Measurements from ENCODE around the gene C19orf81.
A peak's percentile ranks its signal among the peaks of the same experiment; 100 is the strongest.
"Not testable (repeated sequence)": the region's sequence is repeated elsewhere in the genome, so short reads cannot be mapped to it uniquely, and the experiment has no call there.

C19orf81 gene

DNA sequence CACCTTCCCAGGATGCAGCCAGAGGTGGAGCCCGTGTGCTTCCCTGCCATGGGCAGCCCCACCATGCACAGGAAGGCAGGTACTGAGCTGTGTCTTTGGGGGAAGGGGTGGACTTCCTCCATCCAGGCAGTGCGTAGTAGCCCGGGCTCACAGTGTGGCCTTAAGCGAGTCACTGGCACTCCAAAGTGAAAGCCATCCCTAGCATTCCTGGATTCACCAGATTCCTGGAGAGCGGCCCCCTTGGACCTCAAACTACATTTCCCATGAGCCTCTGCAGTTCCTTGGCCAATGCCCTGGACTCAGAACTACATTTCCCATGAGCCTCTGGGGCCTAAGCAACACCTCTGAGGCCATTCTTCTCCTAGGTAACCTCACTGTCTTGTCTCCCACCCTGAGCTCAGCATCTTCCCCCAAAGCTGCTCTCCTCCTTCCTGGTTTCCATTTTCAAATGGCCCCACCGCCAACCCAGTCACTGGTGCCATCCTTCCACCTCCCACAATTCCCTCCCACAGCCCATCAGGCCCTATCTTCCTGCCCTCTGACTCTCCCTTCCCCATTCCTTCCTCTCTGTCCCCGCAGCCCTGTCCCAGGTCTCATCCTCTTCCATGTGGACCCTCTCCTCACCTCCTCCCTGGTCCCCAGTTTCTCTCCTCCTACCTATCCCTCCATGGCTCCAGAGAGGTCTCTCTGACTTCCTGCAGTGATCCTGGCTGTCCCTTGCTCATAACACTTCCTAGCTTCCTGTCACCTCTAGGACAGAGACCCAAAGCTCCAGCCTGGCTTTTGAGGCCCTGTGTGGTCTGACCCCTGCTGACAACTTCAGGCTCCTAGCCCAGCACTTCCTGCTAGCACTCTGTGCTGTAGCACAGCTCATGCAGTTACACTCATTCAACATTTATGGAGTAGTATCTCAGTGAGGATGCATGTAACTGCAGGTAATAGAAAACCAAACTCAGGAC is at the start of gene C19orf81:
TSS of gene C19orf81 (plus strand) at position 13 of the 959 bp plus-strand sequence. CDS start at position 13, 0 bp downstream.
- Histone ChIP-seq H3K27ac (ENCODE audit: low read length) (no peak within 1 kb of the TSS), H3K4me3 (ENCODE audit: low read length) (peak within 1 kb of the TSS; percentile 26), H3K36me3 (ENCODE audit: control insufficient read depth, low read depth, low read length) (no peaks in the 10 kb centered on the region), H3K27me3 (ENCODE audit: control insufficient read depth, insufficient read depth, low read length) (peaks cover 18% of the 10 kb centered on the region), H3K4me1 (ENCODE audit: control insufficient read depth, low read depth, low read length) (peaks cover 10% of the 10 kb centered on the region), H3K9ac (ENCODE audit: low read length) (no peak within 1 kb of the TSS), H3K9me3 (ENCODE audit: control insufficient read depth, low read depth, low read length) (no peaks in the 10 kb centered on the region)

DNA sequence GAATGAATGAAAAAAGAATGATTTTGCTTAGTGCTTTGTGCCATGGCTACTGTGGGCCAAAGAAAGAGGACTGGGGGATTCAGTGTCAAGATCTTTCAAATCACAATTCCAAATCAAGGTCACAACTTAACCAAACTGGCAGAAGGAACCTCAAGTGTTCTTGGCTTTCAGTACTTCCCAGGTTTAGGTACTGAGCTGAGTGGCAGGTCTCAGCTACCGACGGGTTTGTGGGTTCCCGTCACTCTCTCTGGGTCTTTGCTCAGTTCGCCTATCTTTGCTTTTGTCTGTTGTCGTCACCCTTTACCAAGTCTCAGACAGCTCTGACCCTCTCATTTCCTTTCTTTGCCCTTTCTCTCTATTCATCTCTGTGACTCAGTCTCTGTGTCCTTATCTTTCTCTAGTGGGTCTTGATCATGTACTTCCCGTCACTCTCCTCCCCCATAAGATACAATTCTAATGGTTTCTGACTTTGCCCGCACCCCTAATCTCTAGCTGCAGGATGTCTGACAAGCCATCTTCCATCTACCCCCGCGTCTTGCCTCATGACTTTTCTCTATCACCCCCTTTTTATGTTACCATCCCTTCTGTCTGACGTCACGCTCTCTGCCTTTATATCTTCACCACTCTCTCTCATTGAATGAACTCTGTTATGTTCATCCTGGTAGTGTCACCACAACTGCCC is 47.7 kb upstream of the C19orf81 start:
- H3K9ac ChIP-seq (ENCODE audit: low read length) = no peak overlapping the region
- no peaks in the 10 kb centered on the region for H3K9me3 ChIP-seq (ENCODE audit: control insufficient read depth, low read depth, low read length)
- H3K27me3 ChIP-seq (ENCODE audit: control insufficient read depth, insufficient read depth, low read length) = peaks cover 37% of the 10 kb centered on the region
- no peak overlapping the region for H3K4me3 ChIP-seq (ENCODE audit: low read length)
- no peaks in the 10 kb centered on the region for H3K4me1 ChIP-seq (ENCODE audit: control insufficient read depth, low read depth, low read length)
- no peak overlapping the region for H3K27ac ChIP-seq (ENCODE audit: low read length)
- no peaks in the 10 kb centered on the region for H3K36me3 ChIP-seq (ENCODE audit: control insufficient read depth, low read depth, low read length)

DNA sequence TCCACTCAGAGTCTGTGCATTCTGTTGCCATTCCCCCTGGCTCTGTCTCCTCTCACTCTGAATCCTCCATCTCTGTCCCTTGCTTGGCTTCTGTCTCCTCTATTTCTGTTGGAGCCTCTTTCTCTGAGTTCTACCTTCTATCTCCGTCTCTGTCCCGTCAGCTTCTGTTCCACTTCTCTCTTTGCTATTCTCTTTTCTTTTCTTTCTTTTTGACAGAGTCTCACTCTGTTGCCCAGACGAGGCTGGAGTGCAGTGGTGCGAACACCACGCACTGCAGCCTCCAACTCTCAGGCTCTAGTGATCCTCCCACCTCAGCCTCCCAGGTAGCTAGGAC is 47.2 kb upstream of the C19orf81 start:
- no peaks in the 10 kb centered on the region for H3K4me1 ChIP-seq (ENCODE audit: control insufficient read depth, low read depth, low read length)
- H3K27me3 ChIP-seq (ENCODE audit: control insufficient read depth, insufficient read depth, low read length) = peaks cover 42% of the 10 kb centered on the region
- no peak overlapping the region for H3K4me3 ChIP-seq (ENCODE audit: low read length)

DNA sequence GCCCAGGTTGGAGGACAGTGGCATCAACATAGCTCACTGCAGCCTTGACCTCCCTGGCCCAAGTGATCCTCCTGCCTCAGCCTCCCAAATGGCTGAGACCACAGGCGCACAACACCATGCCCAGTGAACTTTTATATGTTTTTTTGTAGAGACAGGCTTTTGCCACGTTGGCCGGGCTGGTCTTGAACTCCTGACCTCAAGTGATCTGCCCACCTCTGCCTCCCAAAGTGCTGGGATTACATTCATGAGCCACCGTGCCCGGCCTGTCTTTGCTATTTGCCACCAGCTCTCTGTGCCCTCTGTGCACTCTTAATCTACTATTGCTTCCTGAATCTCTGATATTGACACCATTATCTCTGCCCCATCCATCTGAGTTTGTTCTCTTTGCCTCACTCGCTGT is 46.7 kb upstream of the C19orf81 start:
- no peak overlapping the region for H3K4me3 ChIP-seq (ENCODE audit: low read length)
- no peak overlapping the region for H3K27ac ChIP-seq (ENCODE audit: low read length)
- H3K9ac ChIP-seq (ENCODE audit: low read length) = no peak overlapping the region
- no peaks in the 10 kb centered on the region for H3K9me3 ChIP-seq (ENCODE audit: control insufficient read depth, low read depth, low read length)
- H3K36me3 ChIP-seq (ENCODE audit: control insufficient read depth, low read depth, low read length) = no peaks in the 10 kb centered on the region
- peaks cover 46% of the 10 kb centered on the region for H3K27me3 ChIP-seq (ENCODE audit: control insufficient read depth, insufficient read depth, low read length)
- H3K4me1 ChIP-seq (ENCODE audit: control insufficient read depth, low read depth, low read length) = no peaks in the 10 kb centered on the region

More for the DNA sequence above, 47.2 kb upstream of the C19orf81 start:
- no peak overlapping the region for H3K9ac ChIP-seq (ENCODE audit: low read length)
- H3K9me3 ChIP-seq (ENCODE audit: control insufficient read depth, low read depth, low read length) = no peaks in the 10 kb centered on the region
- H3K36me3 ChIP-seq (ENCODE audit: control insufficient read depth, low read depth, low read length) = no peaks in the 10 kb centered on the region
- no peak overlapping the region for H3K27ac ChIP-seq (ENCODE audit: low read length)

DNA sequence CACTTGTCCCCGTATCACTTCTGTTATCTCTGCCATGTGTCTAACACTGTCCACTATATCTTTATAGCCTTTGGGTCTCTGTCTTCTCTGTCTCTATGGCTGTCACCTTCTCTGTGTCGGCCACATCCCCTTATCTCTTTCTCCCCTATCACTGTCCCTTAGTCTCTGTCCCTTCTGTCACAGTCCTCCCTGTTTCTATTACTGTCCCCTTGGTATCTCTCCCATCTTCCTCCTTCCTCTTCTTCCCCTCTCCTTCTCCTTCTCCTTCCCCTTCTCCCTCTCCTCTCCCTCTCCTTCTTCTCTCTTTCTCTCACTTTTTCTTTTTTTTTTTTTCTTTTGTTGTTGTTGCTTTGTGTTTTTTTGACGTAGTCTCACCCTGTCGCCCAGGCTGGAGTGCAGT is 46.3 kb upstream of the C19orf81 start:
- Histone ChIP-seq H3K27ac (ENCODE audit: low read length) (no peak overlapping the region), H3K27me3 (ENCODE audit: control insufficient read depth, insufficient read depth, low read length) (peaks cover 50% of the 10 kb centered on the region), H3K4me1 (ENCODE audit: control insufficient read depth, low read depth, low read length) (no peaks in the 10 kb centered on the region), H3K36me3 (ENCODE audit: control insufficient read depth, low read depth, low read length) (no peaks in the 10 kb centered on the region), H3K9me3 (ENCODE audit: control insufficient read depth, low read depth, low read length) (no peaks in the 10 kb centered on the region), H3K9ac (ENCODE audit: low read length) (no peak overlapping the region), H3K4me3 (ENCODE audit: low read length) (no peak overlapping the region)

DNA sequence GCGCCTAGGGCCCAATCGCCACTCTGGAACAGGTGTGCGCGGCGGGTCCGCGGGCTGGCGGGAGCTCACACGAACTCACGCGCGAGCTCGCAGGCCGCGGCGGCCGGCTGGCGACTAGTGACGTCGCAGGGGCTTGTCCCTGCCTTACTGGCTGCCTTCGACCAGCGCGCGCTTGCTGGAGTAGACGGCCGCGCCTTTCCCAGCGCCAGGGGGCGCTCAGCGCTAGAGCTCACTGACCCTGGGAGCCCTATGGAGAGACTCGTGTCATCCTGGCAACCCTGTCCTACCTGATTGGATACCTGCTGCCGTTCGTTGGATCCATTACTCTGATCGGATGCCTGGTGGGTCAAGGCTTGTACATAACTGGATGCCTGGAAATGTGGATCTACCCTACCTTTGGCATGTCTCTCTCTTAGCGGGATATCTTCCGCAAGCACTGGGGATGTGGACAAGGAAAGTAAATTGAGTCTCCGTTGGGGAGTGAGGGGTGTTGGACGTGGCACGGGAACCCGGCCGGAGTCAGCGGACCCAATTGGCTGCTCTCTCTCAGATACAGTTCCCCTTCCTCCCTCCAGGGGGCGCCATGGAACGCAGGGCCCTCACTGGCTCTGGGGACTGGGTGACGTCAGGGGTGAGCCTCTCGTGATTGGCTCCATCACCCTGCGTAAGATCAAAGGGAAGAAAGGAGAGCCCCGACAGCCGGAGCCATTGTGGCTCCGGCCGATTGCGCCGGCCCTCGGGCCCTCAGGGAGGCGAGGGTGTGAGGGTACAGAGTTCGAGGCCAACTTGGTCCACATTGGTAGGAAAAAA is 44.8 kb upstream of the C19orf81 start:
- not testable (repeated sequence) for H3K4me1 ChIP-seq (ENCODE audit: control insufficient read depth, low read depth, low read length); H3K9me3 ChIP-seq (ENCODE audit: control insufficient read depth, low read depth, low read length); H3K4me3 ChIP-seq (ENCODE audit: low read length)

DNA sequence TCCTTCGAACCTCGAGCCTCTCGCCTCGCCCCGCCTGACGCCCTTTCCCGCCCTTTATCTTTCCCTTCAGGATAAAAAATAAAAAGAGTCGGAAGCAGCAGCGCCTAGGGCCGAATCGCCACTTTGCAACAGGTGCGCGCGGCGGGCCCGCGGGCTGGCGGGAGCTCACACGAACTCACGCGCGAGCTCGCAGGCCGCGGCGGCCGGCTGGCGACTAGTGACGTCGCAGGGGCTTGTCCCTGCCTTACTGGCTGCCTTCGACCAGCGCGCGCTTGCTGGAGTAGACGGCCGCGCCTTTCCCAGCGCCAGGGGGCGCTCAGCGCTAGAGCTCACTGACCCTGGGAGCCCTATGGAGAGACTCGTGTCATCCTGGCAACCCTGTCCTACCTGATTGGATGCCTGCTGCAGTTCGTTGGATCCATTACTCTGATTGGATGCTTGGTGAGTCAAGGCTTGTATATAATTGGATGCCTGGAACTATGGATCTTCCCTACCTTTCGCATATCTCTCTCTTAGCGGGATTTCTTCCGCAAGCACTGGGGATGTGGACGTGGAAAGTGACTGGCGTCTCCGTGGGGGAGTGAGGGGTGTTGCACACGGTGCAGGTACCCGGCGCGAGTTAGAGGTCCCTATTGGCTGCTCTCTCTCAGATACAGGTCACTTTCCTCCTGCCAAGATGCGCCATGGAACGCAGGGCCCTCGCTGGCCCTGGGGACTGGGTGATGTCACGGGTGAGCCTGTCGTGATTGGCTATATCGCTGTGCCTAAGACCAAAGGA is 43.0 kb upstream of the C19orf81 start:
- not testable (repeated sequence) for H3K4me3 ChIP-seq (ENCODE audit: low read length); H3K4me1 ChIP-seq (ENCODE audit: control insufficient read depth, low read depth, low read length); H3K36me3 ChIP-seq (ENCODE audit: control insufficient read depth, low read depth, low read length); H3K9ac ChIP-seq (ENCODE audit: low read length); H3K27ac ChIP-seq (ENCODE audit: low read length); H3K9me3 ChIP-seq (ENCODE audit: control insufficient read depth, low read depth, low read length)
- H3K27me3 ChIP-seq (ENCODE audit: control insufficient read depth, insufficient read depth, low read length) = peaks cover 48% of the 10 kb centered on the region

More for the DNA sequence above, 44.8 kb upstream of the C19orf81 start:
- not testable (repeated sequence) for H3K9ac ChIP-seq (ENCODE audit: low read length); H3K27ac ChIP-seq (ENCODE audit: low read length); H3K36me3 ChIP-seq (ENCODE audit: control insufficient read depth, low read depth, low read length)
- H3K27me3 ChIP-seq (ENCODE audit: control insufficient read depth, insufficient read depth, low read length) = peaks cover 50% of the 10 kb centered on the region

DNA sequence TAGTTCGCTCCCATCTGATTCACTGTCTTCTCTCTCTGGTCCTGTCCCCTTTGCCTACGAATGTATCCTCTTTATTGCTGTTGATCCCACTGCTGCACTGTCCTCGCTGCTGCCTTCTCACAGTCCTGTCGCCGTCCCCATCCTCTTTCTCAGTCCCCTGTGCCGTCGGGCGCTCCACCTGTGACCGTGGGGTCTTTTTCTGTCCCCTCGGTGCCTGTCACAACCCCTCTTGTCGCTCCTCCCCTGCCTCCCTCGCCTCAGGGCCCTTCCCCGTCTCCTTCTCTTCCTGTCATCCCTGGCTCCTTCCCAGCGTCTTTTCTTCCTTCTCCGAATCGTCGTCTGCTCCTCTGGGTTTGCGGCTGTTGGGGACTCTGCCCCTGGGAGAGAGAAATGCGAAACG is 41.9 kb upstream of the C19orf81 start:
- Histone ChIP-seq H3K27me3 (ENCODE audit: control insufficient read depth, insufficient read depth, low read length) (peaks cover 37% of the 10 kb centered on the region), H3K36me3 (ENCODE audit: control insufficient read depth, low read depth, low read length) (no peaks in the 10 kb centered on the region), H3K4me3 (ENCODE audit: low read length) (peak overlapping the region; percentile 44), H3K9ac (ENCODE audit: low read length) (no peak overlapping the region), H3K9me3 (ENCODE audit: control insufficient read depth, low read depth, low read length) (no peaks in the 10 kb centered on the region), H3K4me1 (ENCODE audit: control insufficient read depth, low read depth, low read length) (no peaks in the 10 kb centered on the region), H3K27ac (ENCODE audit: low read length) (no peak overlapping the region)

DNA sequence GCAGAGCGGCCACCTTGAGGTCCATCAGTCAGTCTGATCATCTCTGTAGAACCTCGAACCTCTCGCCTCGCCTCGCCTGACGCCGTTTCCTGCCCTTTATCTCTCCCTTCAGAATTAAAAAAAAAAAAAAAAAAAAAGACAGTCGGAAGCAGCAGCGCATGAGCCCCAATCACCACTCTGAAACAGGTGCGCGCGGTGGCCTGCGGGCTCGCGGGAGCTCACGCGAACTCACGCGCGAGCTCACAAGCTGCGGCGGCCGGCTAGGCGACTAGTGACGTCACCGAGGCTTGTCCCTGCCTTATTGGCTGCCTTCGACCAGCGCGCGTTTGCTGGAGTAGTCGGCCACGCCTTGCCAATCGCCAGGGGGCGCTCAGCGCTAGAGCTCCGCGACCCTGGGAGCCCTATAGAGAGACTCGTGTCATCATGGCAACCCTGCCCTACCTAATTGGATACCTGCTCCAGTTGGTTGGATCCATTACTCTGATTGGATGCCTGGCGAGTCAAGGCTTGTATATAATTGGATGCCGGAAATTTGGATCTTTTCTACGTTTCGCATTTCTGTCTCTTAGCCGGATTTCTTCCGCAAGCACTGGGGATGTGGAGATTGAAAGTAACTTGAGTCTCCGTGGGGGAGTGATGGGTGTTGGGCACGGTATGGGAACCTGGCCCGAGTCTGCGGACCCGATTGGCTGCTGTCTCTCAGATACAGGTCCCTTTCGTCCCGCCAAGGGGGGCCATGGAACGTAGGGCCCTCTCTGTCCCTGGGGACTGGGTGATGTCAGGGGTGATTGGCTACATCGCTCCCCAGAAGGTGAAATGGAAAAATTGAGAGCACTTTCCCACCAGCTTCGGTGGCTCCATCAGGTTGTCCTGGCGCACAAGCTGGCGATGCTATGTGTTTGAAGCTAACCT is 41.1 kb upstream of the C19orf81 start:
- Histone ChIP-seq H3K9ac (ENCODE audit: low read length) (no peak overlapping the region), H3K4me3 (ENCODE audit: low read length) (peak overlapping the region; percentile 61), H3K36me3 (ENCODE audit: control insufficient read depth, low read depth, low read length) (no peaks in the 10 kb centered on the region), H3K9me3 (ENCODE audit: control insufficient read depth, low read depth, low read length) (no peaks in the 10 kb centered on the region), H3K4me1 (ENCODE audit: control insufficient read depth, low read depth, low read length) (no peaks in the 10 kb centered on the region), H3K27me3 (ENCODE audit: control insufficient read depth, insufficient read depth, low read length) (peaks cover 29% of the 10 kb centered on the region), H3K27ac (ENCODE audit: low read length) (no peak overlapping the region)
